Parathyroid adenoma (tissue), 2 donors: ENCODE measurements around the gene S100A4.
A peak's percentile ranks its signal among the peaks of the same experiment; 100 is the strongest.

ENCODE experiments used
- H2AFZ ChIP-seq: fragments of 300-600 bp; sonication (generic); one replicate; pipeline ENCODE4 v1.7.0; 2017; ENCODE audit warnings: antibody characterized with exemption, mild to moderate bottlenecking
- H3K27ac ChIP-seq: fragments of 300-600 bp; sonication (generic); one replicate; pipeline ENCODE4 v1.7.0; 2017
- H3K27me3 ChIP-seq: fragments of 300-600 bp; sonication (generic); one replicate; pipeline ENCODE4 v1.7.0; 2017; ENCODE audit warnings: low read length; ENCODE audit not compliant: control insufficient read depth, insufficient read depth
- H3K36me3 ChIP-seq: fragments of 300-600 bp; sonication (generic); one replicate; pipeline ENCODE4 v1.7.0; 2017; ENCODE audit warnings: low read length; ENCODE audit not compliant: control insufficient read depth, insufficient read depth
- H3K4me1 ChIP-seq: fragments of 300-600 bp; sonication (generic); one replicate; pipeline ENCODE4 v1.7.0; 2017; ENCODE audit warnings: control low read depth
- H3K4me2 ChIP-seq: fragments of 300-600 bp; sonication (generic); one replicate; pipeline ENCODE4 v1.7.0; 2017; ENCODE audit warnings: low read length
- H3K4me3 ChIP-seq: fragments of 300-600 bp; sonication (generic); one replicate; pipeline ENCODE4 v1.7.0; 2017; ENCODE audit warnings: low read depth, low read length
- H3K79me2 ChIP-seq: fragments of 300-600 bp; sonication (generic); one replicate; pipeline ENCODE4 v1.7.0; 2017; ENCODE audit warnings: control low read depth
- H3K9ac ChIP-seq: fragments of 300-600 bp; sonication (generic); one replicate; pipeline ENCODE4 v1.7.0; 2017; ENCODE audit warnings: mild to moderate bottlenecking
- H3K9me3 ChIP-seq: fragments of 300-600 bp; sonication (generic); one replicate; pipeline ENCODE4 v1.7.0; 2017; ENCODE audit warnings: low read length; ENCODE audit not compliant: control insufficient read depth
- TF ChIP-seq, protein P1 (sequence below): fragments of 300-600 bp; sonication (generic); IDR thresholded peaks from one replicate; pipeline ENCODE4 v1.7.0; 2017; ENCODE audit warnings: antibody characterized with exemption, mild to moderate bottlenecking
- donor health status: primary hyperparathyroidism.

Gene S100A4

GRCh38 chr1:153539395-153540093, 6.1 kb downstream of the S100A4 start:
- Histone ChIP-seq H3K79me2 (no peaks in the 10 kb centered on the region), H2AFZ (no peak overlapping the region), H3K4me3 (no peak overlapping the region), H3K36me3 (no peaks in the 10 kb centered on the region), H3K9ac (no peak overlapping the region), H3K27me3 (no peaks in the 10 kb centered on the region), H3K4me1 (peaks cover 4% of the 10 kb centered on the region), H3K9me3 (no peaks in the 10 kb centered on the region), H3K27ac (no peak overlapping the region), H3K4me2 (no peak overlapping the region)
- TF ChIP-seq, protein P1, sequence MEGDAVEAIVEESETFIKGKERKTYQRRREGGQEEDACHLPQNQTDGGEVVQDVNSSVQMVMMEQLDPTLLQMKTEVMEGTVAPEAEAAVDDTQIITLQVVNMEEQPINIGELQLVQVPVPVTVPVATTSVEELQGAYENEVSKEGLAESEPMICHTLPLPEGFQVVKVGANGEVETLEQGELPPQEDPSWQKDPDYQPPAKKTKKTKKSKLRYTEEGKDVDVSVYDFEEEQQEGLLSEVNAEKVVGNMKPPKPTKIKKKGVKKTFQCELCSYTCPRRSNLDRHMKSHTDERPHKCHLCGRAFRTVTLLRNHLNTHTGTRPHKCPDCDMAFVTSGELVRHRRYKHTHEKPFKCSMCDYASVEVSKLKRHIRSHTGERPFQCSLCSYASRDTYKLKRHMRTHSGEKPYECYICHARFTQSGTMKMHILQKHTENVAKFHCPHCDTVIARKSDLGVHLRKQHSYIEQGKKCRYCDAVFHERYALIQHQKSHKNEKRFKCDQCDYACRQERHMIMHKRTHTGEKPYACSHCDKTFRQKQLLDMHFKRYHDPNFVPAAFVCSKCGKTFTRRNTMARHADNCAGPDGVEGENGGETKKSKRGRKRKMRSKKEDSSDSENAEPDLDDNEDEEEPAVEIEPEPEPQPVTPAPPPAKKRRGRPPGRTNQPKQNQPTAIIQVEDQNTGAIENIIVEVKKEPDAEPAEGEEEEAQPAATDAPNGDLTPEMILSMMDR = no peak

GRCh38 chr1:153538315-153538821, 7.2 kb downstream of the S100A4 start:
- no peak overlapping the region for H3K27ac ChIP-seq

DNA sequence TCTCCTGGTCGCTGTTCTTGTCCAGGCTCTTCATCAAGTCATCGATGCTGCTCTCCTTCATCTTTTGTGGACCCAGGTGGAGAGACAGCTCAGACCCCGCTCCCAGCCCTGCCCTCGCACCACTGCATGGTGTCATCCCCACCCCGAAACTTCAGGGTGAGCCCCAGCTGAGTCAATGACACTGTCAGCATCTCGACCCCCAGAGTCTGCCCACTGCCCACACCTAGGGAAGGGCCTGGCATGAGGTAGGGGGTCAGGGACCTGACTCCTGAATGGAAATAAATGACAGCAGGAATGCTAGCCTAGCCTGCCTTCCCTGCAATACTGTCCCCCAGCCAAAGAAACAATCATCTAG, 8.3 kb downstream of the S100A4 start:
- no peaks in the 10 kb centered on the region for H3K79me2 ChIP-seq
- no peak overlapping the region for H2AFZ ChIP-seq
- no peak overlapping the region for H3K4me2 ChIP-seq
- no peaks in the 10 kb centered on the region for H3K9me3 ChIP-seq
- TF ChIP-seq, protein P1 = no peak
- peaks cover 4% of the 10 kb centered on the region for H3K4me1 ChIP-seq
- no peak overlapping the region for H3K27ac ChIP-seq
- H3K36me3 ChIP-seq = no peaks in the 10 kb centered on the region
- H3K9ac ChIP-seq = no peak overlapping the region
- no peaks in the 10 kb centered on the region for H3K27me3 ChIP-seq
- H3K4me3 ChIP-seq = no peak overlapping the region

More at GRCh38 chr1:153538315-153538821, 7.2 kb downstream of the S100A4 start:
- no peak overlapping the region for H3K9ac ChIP-seq
- no peak overlapping the region for H3K4me2 ChIP-seq
- H2AFZ ChIP-seq = no peak overlapping the region
- no peaks in the 10 kb centered on the region for H3K27me3 ChIP-seq
- H3K9me3 ChIP-seq = no peaks in the 10 kb centered on the region
- TF ChIP-seq, protein P1 = no peak
- H3K36me3 ChIP-seq = no peaks in the 10 kb centered on the region
- H3K4me3 ChIP-seq = no peak overlapping the region
- peaks cover 4% of the 10 kb centered on the region for H3K4me1 ChIP-seq
- H3K79me2 ChIP-seq = no peaks in the 10 kb centered on the region

DNA sequence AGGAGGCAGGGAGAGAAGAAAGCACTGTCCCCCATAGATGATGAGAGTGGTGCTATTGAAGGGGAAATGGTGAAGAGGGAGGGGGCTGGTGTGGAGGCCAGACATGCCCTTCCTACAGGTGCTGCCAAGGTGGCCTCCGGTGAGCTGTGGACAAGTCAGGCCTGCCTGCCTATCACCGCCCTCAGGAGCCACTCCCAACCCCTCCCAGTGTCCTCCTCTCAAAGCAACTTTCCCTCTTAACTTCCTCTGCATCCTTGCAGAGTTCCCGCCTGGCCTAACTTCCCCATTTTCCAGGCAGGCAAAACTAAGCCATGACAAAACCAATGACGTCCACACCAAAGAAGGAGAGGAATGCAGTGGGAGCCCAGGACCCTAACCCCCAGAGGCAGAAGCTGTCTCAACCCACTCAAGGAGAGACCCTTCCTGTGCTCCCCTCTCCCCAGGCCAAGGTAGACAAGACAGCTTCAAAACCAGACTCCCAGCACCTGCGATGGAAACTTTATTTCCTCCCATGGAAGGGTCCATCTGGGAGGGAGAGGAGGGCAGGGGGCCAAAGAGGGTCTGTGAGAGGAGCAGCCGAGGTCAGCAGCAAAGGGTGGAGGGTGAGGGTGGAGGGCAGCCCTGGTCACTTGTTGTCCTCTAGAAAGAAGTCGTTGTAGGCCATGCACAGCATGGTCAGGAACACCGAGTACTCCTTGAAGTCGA, 8.8 kb downstream of the S100A4 start:
- H3K27me3 ChIP-seq = no peaks in the 10 kb centered on the region
- TF ChIP-seq, protein P1 = no peak
- peak overlapping the region; percentile 98 for H3K4me2 ChIP-seq
- peak overlapping the region; percentile 84 for H2AFZ ChIP-seq
- H3K9me3 ChIP-seq = no peaks in the 10 kb centered on the region
- H3K9ac ChIP-seq = no peak overlapping the region
- peaks cover 4% of the 10 kb centered on the region for H3K4me1 ChIP-seq
- H3K4me3 ChIP-seq = peak overlapping the region; percentile 72
- H3K36me3 ChIP-seq = no peaks in the 10 kb centered on the region
- no peak overlapping the region for H3K27ac ChIP-seq
- H3K79me2 ChIP-seq = no peaks in the 10 kb centered on the region
